GM21529 (cell line): ENCODE results near the gene RBMS3.
"Not testable (repeated sequence)": the region's sequence is repeated elsewhere in the genome, so short reads cannot be mapped to it uniquely, and the experiment has no call there.

Source experiments
- ATAC-seq: cut with Tn5 transposase; IDR thresholded peaks from one replicate; pipeline ENCODE4 v1.9.1; 2021; ENCODE audit not compliant: unreplicated experiment

Gene RBMS3

DNA sequence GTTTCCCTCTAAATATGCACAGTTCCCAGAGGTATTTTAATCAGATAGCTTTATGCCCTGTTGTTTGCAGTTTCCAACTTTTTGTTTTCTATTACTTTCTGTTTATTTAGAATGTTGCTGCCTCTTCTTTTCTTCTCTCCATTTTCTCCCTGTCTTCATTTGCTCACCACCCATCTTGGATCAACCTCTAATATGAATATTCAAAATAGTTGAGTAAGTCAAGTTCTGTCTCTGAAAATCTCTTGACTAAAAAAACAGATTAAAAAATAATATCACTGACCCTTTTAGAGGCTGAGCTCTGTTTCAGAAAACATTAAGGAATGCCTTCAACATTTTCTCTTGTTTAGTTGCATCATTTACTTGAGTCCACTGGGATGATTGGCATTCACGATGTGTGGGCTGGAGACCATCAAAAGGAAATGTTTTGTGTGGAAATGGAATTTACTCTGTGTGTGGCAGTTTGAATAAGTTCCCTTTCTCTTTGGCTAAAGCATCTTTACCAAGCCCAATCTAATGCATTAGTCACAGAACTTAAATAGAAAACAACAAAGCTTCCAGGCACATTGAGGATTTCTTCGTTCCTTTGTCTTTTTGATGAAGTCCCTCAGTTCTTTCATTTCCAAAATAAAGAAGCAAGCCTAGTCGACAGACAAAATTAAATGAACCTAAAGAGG lies 691.6 kb downstream of the RBMS3 start:
- no peak for ATAC-seq

DNA sequence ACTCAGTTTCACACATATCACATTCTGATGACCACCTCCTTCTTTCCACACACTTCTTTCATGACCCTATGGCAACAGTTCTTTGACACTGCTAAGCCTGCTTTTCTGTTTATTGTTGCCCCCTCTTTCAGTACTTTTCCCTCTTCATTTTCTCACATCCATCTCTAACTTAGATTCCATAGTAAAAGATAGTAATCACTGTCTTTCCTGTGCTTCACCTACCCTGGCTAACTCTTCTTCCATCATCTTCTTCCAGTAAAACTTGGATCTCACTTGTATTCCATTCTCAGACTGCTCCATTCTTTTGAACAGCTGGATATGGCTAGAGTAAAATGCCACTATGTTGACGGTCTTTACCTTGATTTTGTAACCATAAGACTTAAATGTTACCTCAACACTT lies 692.9 kb downstream of the RBMS3 start:
- ATAC-seq: no peak

DNA sequence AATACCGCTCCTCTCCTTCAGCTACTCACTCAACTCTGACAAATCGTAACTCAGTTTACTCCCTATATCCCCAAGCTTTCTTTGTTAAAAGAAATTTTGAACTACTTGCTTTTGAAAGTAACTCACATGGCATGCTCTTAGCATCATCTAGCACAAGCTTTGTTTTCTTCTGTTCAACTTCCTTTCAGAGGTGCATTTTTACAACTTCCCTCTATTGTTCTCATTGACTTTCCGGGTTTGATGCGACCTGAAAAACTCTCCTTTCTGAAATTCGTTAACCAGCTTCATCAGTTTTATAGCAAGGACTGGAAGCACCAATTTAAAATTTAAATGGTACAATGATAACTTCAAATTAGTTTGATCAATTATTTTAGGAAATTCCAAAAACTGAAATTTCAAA lies 696.0 kb downstream of the RBMS3 start:
- no peak for ATAC-seq

DNA sequence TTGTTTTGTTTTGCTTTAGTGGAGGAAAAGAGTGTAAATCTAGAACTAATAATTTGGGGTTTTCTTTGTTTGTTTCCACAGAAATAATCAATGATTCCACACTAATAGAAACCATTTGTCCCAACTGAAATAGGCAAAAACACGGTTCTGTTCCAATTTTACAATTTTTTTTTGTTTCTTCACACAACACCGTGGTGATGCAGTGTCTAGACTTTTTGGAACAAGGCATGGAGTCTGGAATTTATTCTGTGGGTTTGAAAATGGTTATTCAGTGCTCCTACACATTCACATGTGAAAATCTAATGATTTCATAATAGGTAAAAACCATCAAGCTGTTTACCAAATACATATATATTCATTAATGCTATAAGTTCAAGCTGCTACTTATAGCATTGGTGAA lies 696.5 kb downstream of the RBMS3 start:
- ATAC-seq: no peak

DNA sequence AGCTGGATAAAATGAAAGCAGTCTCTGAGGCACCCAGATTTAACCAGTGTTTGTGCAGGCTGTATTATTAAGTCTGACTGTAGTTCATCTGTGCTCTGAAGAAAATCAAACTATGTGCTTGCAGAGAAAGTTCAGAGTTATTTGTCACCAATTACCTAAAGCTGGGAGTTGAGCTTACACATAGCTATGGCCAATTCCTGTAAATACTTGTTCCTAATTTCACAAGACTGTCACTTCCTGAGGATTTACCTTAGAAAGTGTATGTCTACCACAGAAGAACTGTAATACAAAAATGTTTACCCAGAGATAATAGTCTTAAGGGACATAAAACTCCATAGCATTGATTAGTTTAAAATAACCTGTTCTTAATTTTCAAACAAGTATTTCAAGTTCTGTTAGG lies 697.2 kb downstream of the RBMS3 start:
- no peak for ATAC-seq

DNA sequence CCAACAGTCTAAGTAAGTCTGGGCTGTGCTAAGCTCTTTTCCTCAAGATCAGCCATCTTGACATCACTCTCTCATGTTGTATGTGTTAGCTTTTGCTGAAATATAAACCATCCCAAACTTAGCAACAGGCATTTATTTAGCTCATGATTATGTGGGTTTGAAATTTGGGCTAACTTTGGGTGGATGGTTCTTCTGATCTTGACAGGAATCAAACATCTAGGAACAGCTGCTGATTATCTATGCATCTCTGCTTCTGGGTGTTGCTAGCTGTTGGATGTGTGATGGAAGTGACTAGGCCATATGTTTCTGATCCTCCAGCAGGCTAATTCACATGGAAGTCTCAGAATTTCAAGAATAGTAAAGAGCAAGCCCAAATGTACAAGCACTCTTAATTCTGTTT lies 710.3 kb downstream of the RBMS3 start:
- no peak for ATAC-seq

DNA sequence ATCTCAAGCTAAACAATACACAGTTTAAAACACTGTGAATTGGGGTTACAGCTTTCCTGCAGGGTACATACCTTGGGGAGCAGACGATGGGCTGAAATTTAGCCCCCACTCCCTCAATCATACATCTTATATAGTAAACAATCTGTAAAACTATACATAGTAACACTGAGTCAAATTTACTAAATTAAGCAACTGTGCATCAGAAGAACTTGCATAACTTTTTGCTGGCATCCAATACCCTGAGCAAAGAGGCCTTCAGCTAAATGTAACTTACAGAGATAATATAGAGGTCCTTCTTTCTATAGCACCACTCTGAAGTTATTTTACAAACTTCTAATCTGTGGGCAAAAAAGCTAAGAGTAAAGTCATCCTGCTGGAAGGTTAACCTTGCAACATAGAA lies 721.9 kb downstream of the RBMS3 start:
- ATAC-seq: no peak

DNA sequence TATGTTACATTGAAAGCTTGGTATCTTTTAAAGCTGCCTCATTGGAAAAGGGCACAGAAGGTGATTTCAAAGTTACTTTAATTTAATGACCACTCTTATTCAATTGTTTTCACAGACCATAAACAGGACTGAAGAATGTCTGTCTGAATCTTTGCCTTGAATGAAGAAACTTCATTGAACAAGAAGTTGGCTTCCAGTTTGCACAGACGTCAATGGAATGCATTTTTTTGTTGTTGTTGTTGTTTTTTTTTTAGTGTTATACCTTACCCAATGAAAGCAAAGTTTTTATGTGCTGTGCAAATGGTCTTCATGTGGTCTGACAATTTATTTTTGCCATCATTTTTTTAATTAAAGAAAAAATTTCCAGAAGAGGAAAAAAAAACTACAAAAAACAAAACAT lies 722.9 kb downstream of the RBMS3 start:
- no peak for ATAC-seq

DNA sequence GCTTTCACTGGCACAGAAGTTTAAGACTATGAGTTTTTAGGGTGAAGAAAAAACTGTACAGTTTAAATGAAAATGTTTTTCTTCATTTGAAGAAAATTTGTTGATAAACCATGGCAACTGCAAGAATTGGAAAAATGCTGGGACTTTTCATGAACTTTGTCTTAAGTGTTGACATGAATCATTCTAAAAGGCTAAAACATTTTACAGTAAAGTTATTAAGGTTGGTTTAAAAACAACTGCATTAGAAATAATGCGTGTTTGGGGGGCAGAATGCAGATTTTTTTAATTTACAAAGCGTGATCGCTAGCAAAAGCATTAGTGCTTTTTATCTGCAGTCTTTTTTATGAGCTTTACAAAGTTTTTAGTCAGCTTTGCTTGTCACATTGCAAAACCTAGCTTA lies 723.6 kb downstream of the RBMS3 start:
- ATAC-seq: no peak

DNA sequence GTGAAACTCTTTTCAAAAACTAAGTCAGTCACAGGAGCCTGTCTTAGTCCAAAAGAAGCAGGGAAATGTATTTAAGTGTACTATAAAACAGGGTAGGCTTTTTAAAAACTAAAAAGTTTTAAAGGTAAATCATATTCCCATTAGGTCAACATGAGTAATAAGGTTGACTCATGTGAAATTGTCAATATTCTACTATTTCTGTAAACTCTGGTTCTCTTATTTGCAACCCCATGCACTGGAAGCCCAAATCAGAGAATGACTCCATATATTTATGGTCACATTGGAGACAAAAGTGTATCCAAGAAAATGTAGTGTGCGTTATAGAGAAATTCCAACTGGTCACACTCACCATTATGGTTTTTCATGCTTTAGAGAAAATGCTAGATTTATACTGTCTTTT lies 725.2 kb downstream of the RBMS3 start:
- no peak for ATAC-seq

DNA sequence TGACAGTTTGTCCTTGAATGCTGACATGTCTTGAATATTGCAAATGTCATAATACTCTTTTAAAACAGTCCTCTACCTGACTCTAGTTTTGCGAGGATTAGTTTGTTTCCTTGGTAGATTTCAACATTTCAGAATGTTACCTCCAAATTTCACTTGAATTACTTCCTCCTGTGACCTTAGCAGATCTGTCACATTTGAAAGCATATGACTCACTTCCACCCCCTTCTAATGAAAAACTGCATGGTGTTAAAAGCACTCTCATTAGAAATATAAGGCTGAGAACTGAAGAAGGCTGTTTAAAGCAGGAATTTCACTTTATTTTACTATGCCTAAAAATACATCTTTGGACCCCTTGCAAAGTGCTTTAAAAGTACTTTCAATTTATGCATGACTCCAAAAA lies 726.8 kb downstream of the RBMS3 start:
- ATAC-seq: no peak

DNA sequence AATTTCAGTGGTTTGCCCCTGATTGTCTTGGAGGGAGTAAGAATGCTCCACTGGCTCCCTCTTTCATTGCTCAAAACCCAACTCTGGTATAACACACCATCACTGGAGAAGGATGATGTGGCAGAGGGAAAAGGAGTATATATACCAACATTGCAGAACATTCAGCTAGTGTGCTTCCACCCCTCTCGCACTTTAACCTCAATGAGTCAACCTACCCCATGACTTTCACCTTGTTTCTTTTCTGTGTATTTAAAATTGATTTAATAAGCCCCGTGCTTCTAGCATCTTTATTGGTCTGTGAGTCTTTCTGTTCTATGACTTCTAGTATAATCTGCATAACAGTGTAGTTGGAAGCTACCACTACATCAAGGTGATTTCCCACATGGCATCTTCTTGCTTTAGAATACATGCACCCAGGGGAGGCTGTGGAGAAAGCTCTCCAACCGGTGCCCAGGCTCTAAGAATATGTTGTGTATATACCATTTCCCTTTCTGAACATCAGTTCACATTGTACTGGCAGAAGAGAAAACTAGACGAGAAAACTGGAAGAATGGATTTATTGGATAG lies 730.4 kb downstream of the RBMS3 start:
- ATAC-seq: no peak

DNA sequence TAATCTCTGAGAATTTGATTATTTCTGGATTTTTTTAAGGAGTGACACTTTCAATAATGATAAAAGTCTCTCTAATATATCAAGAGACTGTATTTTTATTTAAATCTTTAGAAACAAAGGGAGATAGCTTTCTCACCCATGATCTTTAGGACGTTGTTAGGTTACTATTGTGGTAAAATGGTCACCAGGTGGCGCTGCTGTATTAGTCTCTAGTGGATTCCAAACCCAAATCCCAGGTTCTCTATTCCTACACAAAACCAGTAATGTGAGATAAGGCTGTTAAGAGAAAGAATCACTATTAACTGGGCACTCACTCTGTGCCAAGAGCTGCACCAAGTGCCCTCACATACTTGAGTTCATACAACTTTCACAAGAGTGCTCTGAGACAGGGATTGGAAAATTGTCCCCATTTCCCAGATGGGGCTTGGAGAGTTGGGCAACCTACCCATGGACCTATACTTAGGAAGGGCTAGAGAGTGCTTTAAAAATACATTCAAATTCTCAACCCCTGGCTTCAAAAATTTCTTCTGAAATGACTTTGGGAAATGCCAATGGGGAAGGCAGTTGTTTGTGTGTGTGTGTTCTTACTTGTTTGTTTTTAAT lies 732.2 kb downstream of the RBMS3 start:
- no peak for ATAC-seq

DNA sequence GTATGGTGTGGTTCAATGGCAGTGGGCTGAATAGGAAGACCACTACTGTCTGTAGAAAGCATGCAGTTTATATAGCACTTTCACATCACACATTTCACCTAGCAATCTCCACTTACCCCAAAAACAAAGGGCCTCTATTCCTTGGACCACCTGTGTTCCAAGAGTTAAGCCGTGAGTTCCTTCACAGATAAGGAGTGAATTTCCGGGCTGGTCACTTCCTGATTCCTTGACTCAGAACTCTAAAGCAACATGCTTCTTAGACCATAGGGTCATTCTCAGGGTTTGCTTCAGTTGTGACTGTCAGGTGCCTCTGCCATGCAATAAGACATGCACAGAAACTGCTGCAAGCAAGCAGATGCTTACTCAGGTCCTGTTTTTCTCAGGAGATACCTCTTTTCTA lies 737.0 kb downstream of the RBMS3 start:
- ATAC-seq: no peak

DNA sequence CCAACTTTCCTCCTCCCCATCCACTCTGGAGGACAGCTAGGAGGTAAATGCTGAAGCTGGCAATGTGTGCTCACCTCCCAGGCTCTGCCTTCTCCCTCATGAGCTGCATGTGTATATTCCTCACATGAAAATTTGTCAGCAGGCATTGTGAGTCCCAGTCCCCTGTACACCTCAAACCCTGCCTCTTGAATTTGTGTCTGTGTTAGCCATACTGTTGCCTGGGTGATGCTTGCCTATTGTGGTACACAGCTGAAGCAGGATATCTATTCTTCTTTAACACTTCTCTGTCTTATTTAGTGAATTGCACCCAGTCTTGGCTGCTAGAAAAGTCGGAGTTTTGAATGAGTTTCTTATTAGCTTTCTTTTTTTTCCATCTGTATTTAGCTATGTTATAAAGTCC lies 739.5 kb downstream of the RBMS3 start:
- ATAC-seq: no peak

DNA sequence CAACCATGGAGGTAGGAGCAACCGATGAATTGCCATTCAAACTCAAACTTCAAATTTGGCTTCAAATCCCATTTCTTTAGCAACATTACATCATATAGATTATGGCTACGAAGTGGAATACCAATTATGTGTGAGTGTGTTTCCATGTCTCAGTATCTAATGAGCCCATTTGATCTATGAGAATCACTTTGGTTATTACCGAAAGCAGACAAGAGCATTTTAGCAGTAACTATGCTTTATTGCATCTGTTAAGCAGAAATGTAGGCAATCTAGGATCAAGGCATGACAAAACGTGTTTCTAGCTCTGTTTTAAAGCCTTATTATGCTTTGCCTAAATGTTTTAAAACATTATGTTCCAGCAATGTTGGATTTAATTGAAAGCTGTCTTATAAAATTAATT lies 743.6 kb downstream of the RBMS3 start:
- no peak for ATAC-seq

DNA sequence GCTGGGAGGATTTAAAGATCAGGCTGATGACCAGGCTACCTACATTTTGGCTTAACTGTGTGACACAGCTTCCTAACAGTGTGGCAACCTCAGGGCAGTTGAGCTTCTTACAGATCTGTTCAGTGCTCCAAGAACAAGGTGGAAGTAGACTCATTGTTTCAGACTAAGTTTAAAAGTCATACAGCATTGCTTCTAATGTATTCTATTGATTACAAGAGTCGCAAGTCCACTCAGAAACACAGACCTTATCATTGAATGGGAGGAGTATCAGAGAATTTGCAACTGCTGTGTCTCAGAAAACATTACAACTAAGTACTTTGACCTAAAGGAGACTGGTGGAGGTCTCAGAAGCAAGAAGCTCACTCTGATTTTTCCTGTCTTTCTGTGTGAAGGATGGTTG lies 746.0 kb downstream of the RBMS3 start:
- no peak for ATAC-seq

DNA sequence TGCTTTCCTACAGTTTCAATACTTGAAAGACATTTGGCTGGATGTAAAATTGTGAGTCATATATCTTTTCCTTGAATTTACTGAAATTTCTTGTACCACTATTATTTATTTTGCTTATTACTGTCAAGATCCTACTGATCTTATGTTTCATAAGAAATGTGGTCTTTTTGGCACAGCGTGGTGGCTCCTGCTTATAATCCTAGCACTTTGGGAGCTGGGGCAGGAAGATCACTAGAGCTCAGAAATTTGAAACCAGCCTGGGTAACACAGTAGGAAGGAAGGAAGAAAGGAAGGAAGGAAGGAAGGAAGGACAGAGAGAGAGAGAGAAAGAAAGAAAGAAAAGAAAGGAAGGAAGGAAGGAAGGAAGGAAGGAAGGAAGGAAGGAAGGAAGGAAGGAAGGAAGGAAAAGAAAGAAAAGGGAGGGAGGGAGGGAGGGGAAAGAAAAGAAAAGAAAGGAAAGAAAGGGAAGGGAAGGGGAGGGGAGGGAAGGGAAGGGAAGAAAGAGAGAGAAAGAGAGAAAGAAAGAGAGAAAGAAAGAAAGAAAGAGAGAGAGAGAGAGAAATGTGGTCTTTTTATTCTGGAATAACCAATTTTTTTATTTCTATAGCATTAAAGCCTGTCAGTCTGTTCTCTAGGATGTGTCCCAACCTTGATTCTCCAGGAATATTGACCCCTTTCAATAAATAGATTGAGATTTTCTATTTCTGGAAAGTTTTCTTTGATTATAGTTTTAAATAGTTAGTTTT lies 753.5 kb downstream of the RBMS3 start:
- no peak for ATAC-seq

DNA sequence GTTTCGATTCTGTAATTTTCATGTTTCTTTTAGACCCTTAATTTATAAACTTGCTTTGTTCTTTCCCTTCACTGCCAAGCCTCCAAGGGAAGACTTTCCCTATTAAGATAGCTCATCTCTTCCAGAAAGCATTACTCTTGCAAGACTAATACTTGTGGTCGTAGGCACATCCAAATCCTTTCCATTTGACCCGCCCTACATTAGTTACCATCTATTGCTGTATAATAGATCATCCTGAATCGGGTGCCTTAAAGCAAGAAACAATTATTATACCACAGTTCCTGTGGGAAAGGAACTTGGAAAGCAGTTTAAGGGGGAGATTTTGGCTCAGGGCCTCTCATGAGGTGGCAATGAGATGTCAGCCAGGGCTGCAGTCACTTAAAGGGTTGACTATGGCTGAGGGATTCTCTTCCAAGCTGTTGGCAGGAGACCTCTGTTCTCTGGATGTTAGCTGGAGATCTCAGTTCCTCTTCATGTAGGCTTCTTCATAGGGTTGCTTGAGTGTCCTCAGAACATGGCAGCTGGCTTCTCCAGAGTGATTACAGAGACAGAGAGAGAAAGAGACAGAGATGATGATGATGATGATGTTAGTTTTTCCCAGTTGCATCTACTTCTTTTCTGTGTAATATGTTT lies 755.2 kb downstream of the RBMS3 start:
- ATAC-seq: no peak

DNA sequence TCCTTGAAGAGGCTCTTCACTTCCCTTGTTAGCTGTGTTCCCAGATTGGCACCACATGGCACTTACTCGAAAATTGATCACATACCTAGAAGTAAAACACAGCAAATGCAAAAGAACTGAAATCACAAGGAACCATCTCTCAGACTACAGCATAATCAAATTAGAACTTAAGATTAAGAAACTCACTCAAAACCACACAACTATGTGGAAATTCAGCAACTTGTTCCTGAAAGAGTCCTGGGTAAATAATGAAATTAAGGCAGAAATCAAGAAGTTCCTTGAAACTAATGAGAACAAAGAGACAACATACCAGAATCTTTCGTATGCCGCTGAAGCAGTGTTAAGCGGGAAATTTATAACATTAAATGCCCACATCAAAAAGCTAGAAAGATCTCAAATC lies 759.3 kb downstream of the RBMS3 start:
- ATAC-seq: no peak

DNA sequence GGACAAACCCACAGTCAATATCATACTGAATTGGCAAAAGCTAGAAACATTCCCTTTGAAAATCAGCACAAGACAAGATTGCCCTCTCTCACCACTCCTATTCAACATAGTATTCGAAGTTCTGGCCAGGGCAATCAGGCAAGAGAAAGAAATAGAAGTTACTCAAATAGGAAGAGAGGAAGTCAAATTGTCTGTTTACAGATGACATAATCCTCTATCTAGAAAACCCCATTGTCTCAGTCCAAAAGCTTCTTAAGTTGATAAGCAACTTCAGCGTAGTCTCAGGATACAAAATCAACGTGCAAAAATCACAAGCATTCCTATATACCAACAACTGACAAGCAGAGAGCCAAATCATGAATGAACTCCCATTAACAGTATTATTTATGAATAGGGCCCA lies 760.6 kb downstream of the RBMS3 start:
- not testable (repeated sequence) for ATAC-seq
